Mesothelial cell of epicardium (in vitro differentiated cells): Measurements from ENCODE around the gene SGMS1. TPM values are rescaled to one million over a fixed set of nuclear protein-coding genes. Genes with fewer than 3 reads are reported as not detected.

Experiments used
- DNase-seq, 2 experiments: peaks; one replicate each; pipeline ENCODE4 v3.0.0; 2021; ENCODE audit warnings: low spot score in 2 of 2; ENCODE audit not compliant: unreplicated experiment in 2 of 2
- H3K27ac Mint-ChIP-seq: 2 replicates; pipeline ENCODE4 v1.8.0; 2021; ENCODE audit warnings: mixed read lengths
- H3K27me3 Mint-ChIP-seq: 2 replicates; pipeline ENCODE4 v1.8.0; 2021; ENCODE audit warnings: low read depth, mixed read lengths
- H3K36me3 Mint-ChIP-seq: 2 replicates; pipeline ENCODE4 v1.8.0; 2021; ENCODE audit warnings: mixed read lengths
- H3K4me1 Mint-ChIP-seq: 2 replicates; pipeline ENCODE4 v1.8.0; 2021; ENCODE audit warnings: mixed read lengths
- H3K4me3 Mint-ChIP-seq: 2 replicates; pipeline ENCODE4 v1.8.0; 2021; ENCODE audit warnings: mild to moderate bottlenecking, moderate library complexity, mixed read lengths
- H3K9me3 Mint-ChIP-seq: 2 replicates; pipeline ENCODE4 v1.8.0; 2021; ENCODE audit warnings: mixed read lengths
- CTCF ChIP-seq: fragments of 200-600 bp; sonication (generic); IDR thresholded peaks from one replicate; pipeline ENCODE4 v1.5.0; 2021; ENCODE audit warnings: antibody characterized with exemption; ENCODE audit not compliant: unreplicated experiment
- total RNA-seq: library from RNA; stranded (reverse); gene quantifications from 3 replicates; pipeline ENCODE4 v1.2.1, GENCODE V29; 2021

SGMS1 gene
- total RNA-seq, 1 donor from 2014 or later = 14.9 TPM

- H3K4me3 Mint-ChIP-seq = no peak overlapping the region
- no peaks in the 10 kb centered on the region for H3K36me3 Mint-ChIP-seq
- no peak for TF ChIP-seq CTCF
- no peak for DNase-seq
- no peak overlapping the region for H3K27ac Mint-ChIP-seq
- H3K27me3 Mint-ChIP-seq = peaks cover 51% of the 10 kb centered on the region
- H3K4me1 Mint-ChIP-seq = no peaks in the 10 kb centered on the region
- H3K9me3 Mint-ChIP-seq = no peaks in the 10 kb centered on the region
These were observed 342.4 kb downstream of the SGMS1 start for GRCh38 chr10:50281210-50281966.

GRCh38 chr10:50280049-50280841 is 343.5 kb downstream of the SGMS1 start:
- no peaks in the 10 kb centered on the region for H3K9me3 Mint-ChIP-seq
- no peak for TF ChIP-seq CTCF
- no peak overlapping the region for H3K4me3 Mint-ChIP-seq
- H3K27ac Mint-ChIP-seq = no peak overlapping the region
- no peaks in the 10 kb centered on the region for H3K4me1 Mint-ChIP-seq
- DNase-seq = no peak
- H3K27me3 Mint-ChIP-seq = peaks cover 56% of the 10 kb centered on the region
- no peaks in the 10 kb centered on the region for H3K36me3 Mint-ChIP-seq

GRCh38 chr10:50279489-50279888 is 344.3 kb downstream of the SGMS1 start:
- Mint-ChIP-seq H3K4me1 (no peaks in the 10 kb centered on the region), H3K4me3 (no peak overlapping the region), H3K27ac (no peak overlapping the region), H3K27me3 (peaks cover 55% of the 10 kb centered on the region), H3K9me3 (no peaks in the 10 kb centered on the region), H3K36me3 (no peaks in the 10 kb centered on the region)
- no peak for TF ChIP-seq CTCF
- DNase-seq = no peak

- DNase-seq = no peak
- H3K27ac Mint-ChIP-seq = no peak overlapping the region
- H3K27me3 Mint-ChIP-seq = peaks cover 38% of the 10 kb centered on the region
- H3K4me3 Mint-ChIP-seq = no peak overlapping the region
- no peak for TF ChIP-seq CTCF
- no peaks in the 10 kb centered on the region for H3K9me3 Mint-ChIP-seq
- no peaks in the 10 kb centered on the region for H3K36me3 Mint-ChIP-seq
- H3K4me1 Mint-ChIP-seq = no peaks in the 10 kb centered on the region
These were observed 348.0 kb downstream of the SGMS1 start for GRCh38 chr10:50275650-50276235.

- no peak for DNase-seq
- H3K4me1 Mint-ChIP-seq = no peaks in the 10 kb centered on the region
- no peak overlapping the region for H3K27ac Mint-ChIP-seq
- TF ChIP-seq CTCF = no peak
- H3K27me3 Mint-ChIP-seq = peaks cover 28% of the 10 kb centered on the region
- no peak overlapping the region for H3K4me3 Mint-ChIP-seq
- H3K36me3 Mint-ChIP-seq = no peaks in the 10 kb centered on the region
- H3K9me3 Mint-ChIP-seq = no peaks in the 10 kb centered on the region
These were observed 351.2 kb downstream of the SGMS1 start for GRCh38 chr10:50272531-50272930.
